Spleen (tissue), 11 donors: Measurements from ENCODE around the gene ELP4. TPM values are rescaled to one million over a fixed set of nuclear protein-coding genes. Genes with fewer than 3 reads are reported as not detected.

ENCODE experiments used
- DNase-seq: peaks from one replicate; pipeline ENCODE4 v3.0.0-alpha.2; 2020
- H3K27ac ChIP-seq, 8 donors: fragments of 200-600 bp; sonication (generic) in 7 of 8; 1 replicate in 4 of 8; 2 replicates in 4 of 8; pipeline versions ENCODE4 v1.5.0 to v1.8.0; 2016 to 2021; ENCODE audit warnings: inconsistent platforms in 4 of 8, mild to moderate bottlenecking in 4 of 8, moderate library complexity in 1 of 8
- H3K27me3 ChIP-seq, 7 donors: fragments of 200-600 bp; sonication (generic) in 6 of 7; replicated peaks in 1 of 7; 1 replicate in 4 of 7; 2 replicates in 3 of 7; pipeline versions ENCODE4 v1.5.0 to v1.8.0; 2016 to 2021; ENCODE audit warnings: inconsistent platforms in 3 of 7, mild to moderate bottlenecking in 1 of 7
- H3K36me3 ChIP-seq, 6 donors: fragments of 200-600 bp; sonication (generic) in 5 of 6; 1 replicate in 4 of 6; 2 replicates in 2 of 6; pipeline versions ENCODE4 v1.5.0 to v1.8.0; 2016 to 2021; ENCODE audit warnings: inconsistent platforms in 2 of 6
- H3K4me1 ChIP-seq, 6 donors: fragments of 200-600 bp; sonication (generic) in 5 of 6; 1 replicate in 3 of 6; 2 replicates in 3 of 6; pipeline versions ENCODE4 v1.5.0 to v1.8.0; 2016 to 2021; ENCODE audit warnings: inconsistent platforms in 3 of 6
- H3K4me3 ChIP-seq, 8 donors: fragments of 200-600 bp; sonication (generic) in 7 of 8; 1 replicate in 4 of 8; 2 replicates in 4 of 8; pipeline versions ENCODE4 v1.5.0 to v1.8.0; 2016 to 2021; ENCODE audit warnings: inconsistent platforms in 4 of 8, mild to moderate bottlenecking in 4 of 8, moderate library complexity in 2 of 8
- H3K9me3 ChIP-seq, 8 donors: fragments of 200-600 bp; sonication (generic) in 7 of 8; 1 replicate in 4 of 8; 2 replicates in 4 of 8; pipeline versions ENCODE4 v1.5.0 to v1.8.0; 2016 to 2021; ENCODE audit warnings: inconsistent platforms in 4 of 8
- POLR2A ChIP-seq, 3 donors: fragments of 450-650 bp; IDR thresholded peaks; one replicate each; pipeline ENCODE4 v1.5.1; 2017; ENCODE audit warnings: antibody characterized with exemption in 3 of 3, mild to moderate bottlenecking in 1 of 3
- POLR2AphosphoS5 ChIP-seq, 3 donors: sonication (generic); formaldehyde crosslinking; IDR thresholded peaks; one replicate each; pipeline ENCODE4 v1.5.1; 2017; ENCODE audit warnings: antibody characterized with exemption in 3 of 3
- WGBS, 5 donors: extraction: QIAGEN DNeasy Blood & Tissue Kit in 3 of 5; methylation state at CpG; one replicate each; pipeline versions ENCODE4 v1.1.5 to v1.1.7; 2013 to 2018; 5-methylcytosine and 5-hydroxymethylcytosine counted together
- intact Hi-C: fragments of 100-400 bp; cut with DNase I; formaldehyde crosslinking; loops from one replicate; pipeline ENCODE4 v1.15.0; 2023; ENCODE audit warnings: low total_unique reads
- polyA plus RNA-seq, 3 donors: library from polyadenylated mRNA; stranded (reverse); fragments of 200-250 nt; gene quantifications; one replicate each; pipeline ENCODE4 v1.2.1, GENCODE V29; 2013
- total RNA-seq, 7 donors: library from RNA; depleted of rRNA in 3 of 7; stranded (reverse); fragments of >200 nt in 3 of 7; fragmentation: NEBNext Ultra II Directional in 4 of 7; extraction: Animal tissue kit (Norgen Biotek cat#: 25700) in 4 of 7; gene quantifications; one replicate each; pipeline versions ENCODE4 v1.1.0 to v1.2.1, GENCODE V29; 2016 to 2021
- TF ChIP-seq, protein P1 (sequence below), 11 experiments: fragments of 200-600 bp in 7 of 11; fragments of 450-650 bp in 4 of 11; sonication (generic) in 4 of 11; IDR thresholded peaks in 8 of 11; conservative IDR thresholded peaks in 3 of 11; 1 replicate in 7 of 11; 2 replicates in 4 of 11; pipeline versions ENCODE4 v1.4.0 to v1.8.0; 2016 to 2021; ENCODE audit warnings: antibody characterized with exemption in 11 of 11, inconsistent platforms in 4 of 11, mild to moderate bottlenecking in 1 of 11
- donor health status: healthy with polysubstance abuse.
- donor health status: DM: no; HTN: no; CAD: no; lungs with moderate emphysema.
- donor health status: DM: no; HTN: no; CAD: no.
- donor health status: Bipolar disorder and iron deficiency.
- donor health status: healthy.
- donor health status: DM: no; HTN: no; CAD: no.
- donor health status: DM: yes; HTN: yes; CAD: no.

Gene ELP4
- total and polyA plus RNA-seq, 10 donors = 6.1 to 34.6 (median 21.1) TPM

DNA sequence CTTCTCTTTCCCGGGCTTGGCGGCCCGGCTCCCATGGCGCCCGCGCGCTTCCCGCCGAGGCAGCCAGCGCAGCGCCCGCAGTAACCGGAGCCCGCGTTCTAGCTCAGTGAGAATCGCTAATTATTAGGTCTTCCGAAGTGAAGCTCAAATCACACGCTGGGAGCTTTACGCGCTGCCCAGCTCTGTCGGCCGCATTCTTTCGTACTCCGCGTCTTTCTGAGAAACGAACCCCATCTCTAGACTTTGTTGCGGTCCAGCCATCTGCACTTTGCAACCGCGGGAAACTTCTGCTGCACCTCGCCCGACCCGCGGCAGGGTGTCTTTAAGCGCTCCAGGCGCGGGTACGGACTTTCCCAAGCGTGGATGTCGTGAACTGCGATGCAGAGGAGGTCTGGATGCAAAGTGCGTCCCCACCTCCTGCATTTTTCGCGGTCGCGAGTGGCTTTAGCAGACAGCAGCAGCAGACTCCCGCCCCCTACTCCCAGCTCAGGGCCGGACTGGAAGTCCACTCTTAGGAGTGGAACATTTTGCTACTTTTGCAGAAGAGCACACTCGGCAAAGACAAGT is 307.6 kb downstream of the ELP4 start:
- TF ChIP-seq POLR2AphosphoS5 (IDR thresholded peaks at IDR 0.05) (no peak), POLR2A (IDR thresholded peaks at IDR 0.05) (no peak)
- TF ChIP-seq, protein P1, sequence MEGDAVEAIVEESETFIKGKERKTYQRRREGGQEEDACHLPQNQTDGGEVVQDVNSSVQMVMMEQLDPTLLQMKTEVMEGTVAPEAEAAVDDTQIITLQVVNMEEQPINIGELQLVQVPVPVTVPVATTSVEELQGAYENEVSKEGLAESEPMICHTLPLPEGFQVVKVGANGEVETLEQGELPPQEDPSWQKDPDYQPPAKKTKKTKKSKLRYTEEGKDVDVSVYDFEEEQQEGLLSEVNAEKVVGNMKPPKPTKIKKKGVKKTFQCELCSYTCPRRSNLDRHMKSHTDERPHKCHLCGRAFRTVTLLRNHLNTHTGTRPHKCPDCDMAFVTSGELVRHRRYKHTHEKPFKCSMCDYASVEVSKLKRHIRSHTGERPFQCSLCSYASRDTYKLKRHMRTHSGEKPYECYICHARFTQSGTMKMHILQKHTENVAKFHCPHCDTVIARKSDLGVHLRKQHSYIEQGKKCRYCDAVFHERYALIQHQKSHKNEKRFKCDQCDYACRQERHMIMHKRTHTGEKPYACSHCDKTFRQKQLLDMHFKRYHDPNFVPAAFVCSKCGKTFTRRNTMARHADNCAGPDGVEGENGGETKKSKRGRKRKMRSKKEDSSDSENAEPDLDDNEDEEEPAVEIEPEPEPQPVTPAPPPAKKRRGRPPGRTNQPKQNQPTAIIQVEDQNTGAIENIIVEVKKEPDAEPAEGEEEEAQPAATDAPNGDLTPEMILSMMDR (IDR thresholded peaks at IDR 0.05 in 8 of 11, conservative IDR thresholded peaks at IDR 0.05 in 3 of 11) = no peak
- no peak overlapping the region for H3K27ac ChIP-seq
- peak; percentile 64 for DNase-seq
- peaks cover 27 to 100% (median 100%) of the 10 kb centered on the region in 7 donors for H3K27me3 ChIP-seq
- 3 to 12% (median 3%) methylated on average over 24 to 48 of the region's 48 CpGs for WGBS, 5 donors
- no peaks in the 10 kb centered on the region for H3K36me3 ChIP-seq
- peaks cover 53 to 77% (median 62%) of the 10 kb centered on the region in 6 donors for H3K4me1 ChIP-seq
- peaks cover 0 to 18% (median 0%) of the 10 kb centered on the region in 8 donors for H3K9me3 ChIP-seq
- intact Hi-C loops = no loop called here
- peak overlapping the region in 7 of 8 donors; percentile 12 to 52 (median 33) for H3K4me3 ChIP-seq

DNA sequence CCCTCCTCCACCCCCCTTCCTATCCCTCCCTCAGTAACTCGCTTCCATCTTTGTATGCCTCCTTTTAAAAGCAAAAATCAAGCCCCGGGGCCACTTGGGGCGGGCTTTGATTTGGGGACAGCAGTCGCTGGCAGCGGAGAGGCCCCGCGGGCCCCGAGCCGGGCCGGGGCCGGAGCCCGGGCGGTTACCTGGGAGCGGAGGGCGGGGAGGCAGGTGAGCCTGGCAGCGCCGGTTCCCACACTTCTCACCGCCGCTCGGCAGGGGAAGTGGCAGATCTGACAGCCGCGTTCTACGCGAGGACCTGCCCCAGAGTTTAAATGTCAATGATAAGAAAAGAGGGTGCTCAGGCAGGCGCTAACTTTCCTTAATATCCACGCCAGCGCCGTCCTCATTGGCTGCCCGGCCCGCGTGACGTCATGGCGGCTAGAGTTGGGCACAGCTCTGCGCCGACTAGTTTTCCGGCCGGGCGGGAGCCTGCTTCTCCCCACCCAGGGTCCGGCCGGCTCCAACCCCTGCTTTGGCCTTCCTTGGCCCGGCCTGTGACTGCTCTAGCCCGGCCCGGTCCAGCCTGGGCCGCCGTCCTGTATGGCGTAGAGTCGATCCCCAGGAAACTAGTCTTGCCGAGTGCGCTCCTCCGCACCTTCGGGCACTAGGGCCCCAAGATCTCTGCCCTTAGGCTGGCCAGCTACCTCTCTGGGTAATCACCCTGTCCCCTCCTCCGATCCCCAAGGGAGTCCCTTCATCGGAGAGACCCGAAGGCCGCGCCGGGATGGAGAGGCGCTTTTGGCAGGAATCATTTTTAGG is 308.3 kb downstream of the ELP4 start:
- Histone ChIP-seq H3K4me1 (peaks cover 51 to 70% (median 55%) of the 10 kb centered on the region in 6 donors), H3K36me3 (no peaks in the 10 kb centered on the region), H3K4me3 (peak overlapping the region in 7 of 8 donors; percentile 16 to 52 (median 33)), H3K9me3 (peaks cover 0 to 18% (median 0%) of the 10 kb centered on the region in 8 donors), H3K27me3 (peaks cover 27 to 100% (median 100%) of the 10 kb centered on the region in 7 donors), H3K27ac (no peak overlapping the region)
- intact Hi-C loops = no loop called here
- DNase-seq = peak; percentile 68
- 6 to 14% (median 6%) methylated on average over 27 to 58 of the region's 58 CpGs for WGBS, 5 donors
- TF ChIP-seq POLR2AphosphoS5 (IDR thresholded peaks at IDR 0.05) = no peak
- TF ChIP-seq, protein P1 (IDR thresholded peaks at IDR 0.05 in 8 of 11, conservative IDR thresholded peaks at IDR 0.05 in 3 of 11) = no peak
- TF ChIP-seq POLR2A (IDR thresholded peaks at IDR 0.05) = no peak

DNA sequence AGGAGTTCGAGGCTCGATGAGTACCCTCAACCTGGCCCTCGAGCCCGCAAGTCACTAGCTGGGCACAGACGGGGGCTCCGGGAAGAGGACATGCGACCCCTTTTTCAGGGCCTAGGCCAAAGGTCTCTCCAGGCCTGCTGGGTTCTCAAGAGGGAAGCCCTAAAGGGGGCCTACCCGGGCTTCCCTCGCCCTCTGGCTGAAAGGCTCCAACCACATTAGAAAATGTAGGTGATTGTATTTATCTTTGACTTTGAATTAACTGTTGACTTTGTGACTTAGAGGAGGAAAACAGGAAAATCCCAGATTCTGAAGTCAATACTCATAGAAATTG is 308.8 kb downstream of the ELP4 start:
- H3K36me3 ChIP-seq = no peaks in the 10 kb centered on the region
- DNase-seq = no peak
- intact Hi-C loops = no loop called here
- WGBS, 5 donors = 6 to 20% (median 11%) methylated on average over 8 to 9 of the region's 9 CpGs
- peaks cover 27 to 100% (median 100%) of the 10 kb centered on the region in 7 donors for H3K27me3 ChIP-seq
- no peak overlapping the region for H3K27ac ChIP-seq
- H3K4me1 ChIP-seq = peaks cover 47 to 64% (median 50%) of the 10 kb centered on the region in 6 donors
- peak overlapping the region in 3 of 8 donors; percentile 33 to 52 (median 34) for H3K4me3 ChIP-seq
- H3K9me3 ChIP-seq = peaks cover 0 to 18% (median 0%) of the 10 kb centered on the region in 8 donors
- TF ChIP-seq POLR2A (IDR thresholded peaks at IDR 0.05) (no peak), POLR2AphosphoS5 (IDR thresholded peaks at IDR 0.05) (no peak)
- TF ChIP-seq, protein P1 (IDR thresholded peaks at IDR 0.05 in 8 of 11, conservative IDR thresholded peaks at IDR 0.05 in 3 of 11) = no peak

DNA sequence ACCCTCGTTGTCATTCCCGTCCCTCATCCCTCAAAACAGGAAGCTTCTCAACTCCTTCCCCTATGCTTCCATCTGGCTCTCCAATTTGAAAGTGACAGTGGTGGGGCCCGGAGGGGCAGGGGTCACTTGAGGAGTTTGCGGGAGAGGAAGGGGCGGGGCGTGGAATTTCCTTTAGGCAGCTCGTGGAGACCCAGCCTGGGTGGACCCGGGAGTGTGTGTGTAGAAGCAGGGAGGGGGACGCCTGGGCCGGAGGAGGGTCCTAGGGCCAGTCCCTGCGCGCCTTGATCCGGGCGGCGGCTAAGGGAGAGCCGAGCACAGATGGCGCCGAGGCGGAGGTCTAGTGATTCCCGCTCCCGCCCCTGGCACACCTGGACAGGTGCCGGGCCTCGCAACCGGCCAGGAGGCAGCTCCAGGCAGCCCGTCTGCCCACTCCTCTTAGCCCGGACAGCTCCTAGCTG is 309.3 kb downstream of the ELP4 start:
- 8 to 15% (median 9%) methylated on average over 16 to 26 of the region's 26 CpGs for WGBS, 5 donors
- Histone ChIP-seq H3K9me3 (peaks cover 0 to 18% (median 0%) of the 10 kb centered on the region in 8 donors), H3K27me3 (peaks cover 27 to 100% (median 100%) of the 10 kb centered on the region in 7 donors), H3K36me3 (no peaks in the 10 kb centered on the region), H3K4me1 (peaks cover 42 to 59% (median 45%) of the 10 kb centered on the region in 6 donors), H3K4me3 (no peak overlapping the region), H3K27ac (no peak overlapping the region)
- DNase-seq = peak; percentile 60
- TF ChIP-seq POLR2A (IDR thresholded peaks at IDR 0.05) (no peak), POLR2AphosphoS5 (IDR thresholded peaks at IDR 0.05) (no peak)
- TF ChIP-seq, protein P1 (IDR thresholded peaks at IDR 0.05 in 8 of 11, conservative IDR thresholded peaks at IDR 0.05 in 3 of 11) = no peak
- intact Hi-C loops = no loop called here
